ENCODE data around the gene ADH1A.

GRCh38 chr4:99323756-99324155 lies 33.0 kb upstream of the ADH1A start:
- TF ChIP-seq CHD1 (IDR thresholded peaks at IDR 0.05; ENCODE audit: low read length) = no peak
- TF ChIP-seq CTCF (IDR thresholded peaks at IDR 0.05 in 2 of 3, conservative IDR thresholded peaks at IDR 0.05 in 1 of 3; ENCODE audit: insufficient read depth in 2 of 3, low read depth in 1 of 3, low read length in 3 of 3) = no peak
- TF ChIP-seq MCM3 (IDR thresholded peaks at IDR 0.05) = no peak
- no peak for TF ChIP-seq MAX (CRISPR knock-in tag; IDR thresholded peaks at IDR 0.05)
- no peak for TF ChIP-seq ETV5 (CRISPR knock-in tag; IDR thresholded peaks at IDR 0.05; ENCODE audit: low read depth)
- TF ChIP-seq PREB (CRISPR knock-in tag; IDR thresholded peaks at IDR 0.05) = no peak
- no peak for TF ChIP-seq JUN (IDR thresholded peaks at IDR 0.05; ENCODE audit: borderline replicate concordance, low read depth, low read length)
- TF ChIP-seq JUN (CRISPR knock-in tag; IDR thresholded peaks at IDR 0.05; ENCODE audit: borderline replicate concordance) = no peak
